Upper lobe of left lung (tissue), 6 donors: ENCODE measurements around the gene GPR137B. TPM values are rescaled to one million over a fixed set of nuclear protein-coding genes. Genes with fewer than 3 reads are reported as not detected.
"Not testable (repeated sequence)": the region's sequence is repeated elsewhere in the genome, so short reads cannot be mapped to it uniquely, and the experiment has no call there.

Experiments
- ATAC-seq, 2 donors: fragments of 200-7000 bp; cut with Tn5 transposase; one replicate each; pipeline ENCODE4 v1.9.1; 2022; ENCODE audit warnings: mild to moderate bottlenecking in 2 of 2, moderate library complexity in 2 of 2; ENCODE audit not compliant: low FRiP score in 2 of 2
- DNase-seq, 2 donors: peaks; one replicate each; pipeline ENCODE4 v3.0.0-alpha.2; 2019 to 2020
- H3K27ac ChIP-seq, 4 donors: fragments of 200-600 bp; sonication (generic); one replicate each; pipeline ENCODE4 v1.5.1; 2016 to 2019
- H3K27me3 ChIP-seq, 4 donors: fragments of 200-600 bp; sonication (generic); one replicate each; pipeline ENCODE4 v1.5.1; 2017 to 2019
- H3K36me3 ChIP-seq, 4 donors: fragments of 200-600 bp; sonication (generic); one replicate each; pipeline ENCODE4 v1.5.1; 2016 to 2019
- H3K4me1 ChIP-seq, 4 donors: fragments of 200-600 bp; sonication (generic); one replicate each; pipeline ENCODE4 v1.5.1; 2018 to 2019
- H3K4me3 ChIP-seq, 4 donors: fragments of 200-600 bp; sonication (generic); one replicate each; pipeline ENCODE4 v1.5.1; 2017 to 2019; ENCODE audit warnings: mild to moderate bottlenecking in 2 of 4, moderate library complexity in 1 of 4
- H3K9me3 ChIP-seq, 4 donors: fragments of 200-600 bp; sonication (generic); one replicate each; pipeline ENCODE4 v1.5.1; 2018 to 2019
- CTCF ChIP-seq, 6 experiments: fragments of 450-650 bp in 4 of 6; fragments of 200-600 bp in 2 of 6; sonication (generic) in 2 of 6; IDR thresholded peaks; one replicate each; pipeline ENCODE4 v1.5.1; 2016 to 2019; ENCODE audit warnings: antibody characterized with exemption in 6 of 6
- EP300 ChIP-seq, 4 donors: sonication (generic); formaldehyde crosslinking; IDR thresholded peaks; one replicate each; pipeline ENCODE4 v1.5.1; 2017; ENCODE audit warnings: antibody characterized with exemption in 4 of 4, control low read depth in 2 of 4
- POLR2A ChIP-seq, 4 donors: fragments of 450-650 bp; IDR thresholded peaks; one replicate each; pipeline ENCODE4 v1.5.1; 2016 to 2017; ENCODE audit warnings: antibody characterized with exemption in 4 of 4, mild to moderate bottlenecking in 2 of 4
- POLR2AphosphoS5 ChIP-seq, 2 donors: sonication (generic); formaldehyde crosslinking; IDR thresholded peaks; one replicate each; pipeline ENCODE4 v1.5.1; 2017; ENCODE audit warnings: antibody characterized with exemption in 2 of 2
- WGBS, 2 donors: methylation state at CpG; one replicate each; pipeline ENCODE4 v1.1.5; 2017 to 2018; 5-methylcytosine and 5-hydroxymethylcytosine counted together
- total RNA-seq, 6 donors: library from RNA; depleted of rRNA in 4 of 6; stranded (reverse); fragments of >200 nt in 4 of 6; gene quantifications; one replicate each; pipeline versions ENCODE4 v1.1.0 to v1.2.1, GENCODE V29; 2016 to 2021
- donor health status: DM: no; HTN: no; CAD: no; lungs with moderate emphysema.
- donor health status: DM: no; HTN: yes; CAD: no; lungs with severe emphysema.

Gene GPR137B
- 10 to 100 TPM; 14.0 to 31.8 (median 26.9) TPM for total RNA-seq

GRCh38 chr1:236142253-236143103 lies at the start of gene GPR137B:
GPR137B (plus strand) TSS chr1:236142539; CDS start chr1:236142623, 84 bp downstream.
- H3K9me3 ChIP-seq, result no peaks in the 10 kb centered on the region
- TF ChIP-seq EP300 (IDR thresholded peaks at IDR 0.05), result no peak
- TF ChIP-seq POLR2AphosphoS5 (IDR thresholded peaks at IDR 0.05), result peak in 1 of 2 donors; percentile 15
- peak in 1 of 4 donors; percentile 76 for TF ChIP-seq POLR2A (IDR thresholded peaks at IDR 0.05)
- peak in 1 of 2 donors; percentile 77 for ATAC-seq
- peak within 1 kb of the TSS; percentile 20 to 84 (median 70) for H3K27ac ChIP-seq
- peaks cover 7 to 43% (median 15%) of the 10 kb centered on the region in 4 donors for H3K4me1 ChIP-seq
- H3K27me3 ChIP-seq, result peaks cover 0 to 9% (median 0%) of the 10 kb centered on the region in 4 donors
- WGBS, 2 donors, result 0 to 1% methylated on average over 19 to 27 of the region's 105 CpGs
- peak within 1 kb of the TSS; percentile 77 to 94 (median 86) for H3K4me3 ChIP-seq
- no peaks in the 10 kb centered on the region for H3K36me3 ChIP-seq
- peak; percentile 42 to 89 for DNase-seq

- TF ChIP-seq POLR2A (IDR thresholded peaks at IDR 0.05), result no peak
- no peak for TF ChIP-seq POLR2AphosphoS5 (IDR thresholded peaks at IDR 0.05)
- no peak for TF ChIP-seq EP300 (IDR thresholded peaks at IDR 0.05)
- no peak for TF ChIP-seq CTCF (IDR thresholded peaks at IDR 0.05)
- no peaks in the 10 kb centered on the region for H3K4me1 ChIP-seq
- H3K36me3 ChIP-seq, result no peaks in the 10 kb centered on the region
- H3K27ac ChIP-seq, result no peak overlapping the region
- peaks cover 0 to 3% (median 0%) of the 10 kb centered on the region in 4 donors for H3K9me3 ChIP-seq
- no peaks in the 10 kb centered on the region for H3K27me3 ChIP-seq
- ATAC-seq (no peak), DNase-seq (no peak)
- H3K4me3 ChIP-seq, result no peak overlapping the region
- 51 to 66% methylated on average over 5 of the region's 5 CpGs for WGBS, 2 donors
Observed at GRCh38 chr1:236092899-236093298, 49.4 kb upstream of the GPR137B start.

- Histone ChIP-seq H3K4me3 (no peak overlapping the region), H3K27ac (no peak overlapping the region), H3K9me3 (peaks cover 0 to 3% (median 0%) of the 10 kb centered on the region in 4 donors), H3K36me3 (no peaks in the 10 kb centered on the region), H3K4me1 (no peaks in the 10 kb centered on the region), H3K27me3 (no peaks in the 10 kb centered on the region)
- WGBS, 2 donors, result 83 to 86% methylated on average over 3 of the region's 3 CpGs
- TF ChIP-seq CTCF (IDR thresholded peaks at IDR 0.05), result no peak
- TF ChIP-seq POLR2AphosphoS5 (IDR thresholded peaks at IDR 0.05), result no peak
- no peak for TF ChIP-seq EP300 (IDR thresholded peaks at IDR 0.05)
- TF ChIP-seq POLR2A (IDR thresholded peaks at IDR 0.05), result no peak
- DNase-seq (no peak), ATAC-seq (no peak)
Observed at GRCh38 chr1:236095705-236096520, 46.4 kb upstream of the GPR137B start.

- ATAC-seq, H3K36me3 ChIP-seq, H3K9me3 ChIP-seq, H3K4me1 ChIP-seq, H3K4me3 ChIP-seq, H3K27me3 ChIP-seq: not testable (repeated sequence)
- peak; percentile 78 to 79 for DNase-seq
- 65 to 67% methylated on average over 15 of the region's 15 CpGs for WGBS, 2 donors
- peak overlapping the region; percentile 4 to 32 (median 18) for H3K27ac ChIP-seq
Observed at GRCh38 chr1:236096660-236097482, 45.5 kb upstream of the GPR137B start.

- H3K4me1 ChIP-seq, result no peaks in the 10 kb centered on the region
- WGBS, 2 donors, result 60 to 88% methylated on average over 1 of the region's 1 CpG
- peaks cover 0 to 3% (median 0%) of the 10 kb centered on the region in 4 donors for H3K9me3 ChIP-seq
- ATAC-seq, result no peak
- no peak overlapping the region for H3K4me3 ChIP-seq
- DNase-seq, result no peak
- no peak overlapping the region for H3K27ac ChIP-seq
- no peak for TF ChIP-seq CTCF (IDR thresholded peaks at IDR 0.05)
- TF ChIP-seq EP300 (IDR thresholded peaks at IDR 0.05), result no peak
- TF ChIP-seq POLR2AphosphoS5 (IDR thresholded peaks at IDR 0.05), result no peak
- no peak for TF ChIP-seq POLR2A (IDR thresholded peaks at IDR 0.05)
- H3K36me3 ChIP-seq, result no peaks in the 10 kb centered on the region
- no peaks in the 10 kb centered on the region for H3K27me3 ChIP-seq
Observed at GRCh38 chr1:236098267-236098666, 44.1 kb upstream of the GPR137B start.
